Adrenal gland (tissue), 12 donors: Measurements from ENCODE around the gene PTTG1IP2. TPM values are rescaled to one million over a fixed set of nuclear protein-coding genes. Genes with fewer than 3 reads are reported as not detected.

ENCODE experiments used
- DNase-seq, 7 donors: peaks; one replicate each; pipeline ENCODE4 v3.0.0-alpha.2; 2019 to 2020
- H3K27ac ChIP-seq, 5 donors: fragments of 200-600 bp; sonication (generic) in 4 of 5; 1 replicate in 3 of 5; 2 replicates in 2 of 5; pipeline versions ENCODE4 v1.5.1 to v1.8.0; 2016 to 2020; ENCODE audit warnings: mild to moderate bottlenecking in 1 of 5
- H3K27me3 ChIP-seq: fragments of 200-600 bp; 2 replicates; pipeline ENCODE4 v1.8.0; 2021
- H3K36me3 ChIP-seq, 2 donors: fragments of 200-600 bp; replicated peaks in 1 of 2; 1 replicate in 1 of 2; 2 replicates in 1 of 2; pipeline versions ENCODE4 v1.5.1 to v1.8.0; 2018 to 2022
- H3K4me1 ChIP-seq, 2 donors: fragments of 200-600 bp; replicated peaks in 1 of 2; 1 replicate in 1 of 2; 2 replicates in 1 of 2; pipeline versions ENCODE4 v1.5.1 to v1.8.0; 2018 to 2021
- H3K4me3 ChIP-seq, 4 donors: fragments of 200-600 bp; sonication (generic) in 3 of 4; one replicate each; pipeline ENCODE4 v1.5.1; 2016 to 2018
- H3K9me3 ChIP-seq, 3 donors: fragments of 200-600 bp; sonication (generic) in 1 of 3; replicated peaks in 1 of 3; 1 replicate in 2 of 3; 2 replicates in 1 of 3; pipeline versions ENCODE4 v1.5.1 to v1.8.0; 2016 to 2021
- POLR2A ChIP-seq, 2 donors: fragments of 450-650 bp; IDR thresholded peaks; one replicate each; pipeline ENCODE4 v1.6.1; 2017; ENCODE audit warnings: antibody characterized with exemption in 2 of 2, mild to moderate bottlenecking in 2 of 2, moderate library complexity in 1 of 2
- WGBS, 4 donors: extraction: QIAGEN DNeasy Blood & Tissue Kit in 2 of 4; methylation state at CpG; one replicate each; pipeline versions ENCODE4 v1.1.5 to v1.1.7; 2013 to 2017; 5-methylcytosine and 5-hydroxymethylcytosine counted together
- intact Hi-C, 2 donors: fragments of 100-400 bp; cut with DNase I; formaldehyde crosslinking; loops; one replicate each; pipeline versions ENCODE4 v1.14.1 to v1.15.0; 2022 to 2023
- polyA plus RNA-seq, 3 donors: library from polyadenylated mRNA; stranded (reverse); fragments of 200-250 nt in 2 of 3; fragments of 350-450 nt in 1 of 3; fragmentation: Illumina TruSeq in 1 of 3; extraction: RNeasy Lipid Tissue Mini Kit (QIAGEN cat#74804) in 1 of 3; gene quantifications; one replicate each; pipeline ENCODE4 v1.2.3, GENCODE V29; 2013 to 2014
- total RNA-seq, 9 donors: library from RNA; depleted of rRNA in 4 of 9; stranded (reverse); fragments of >200 nt in 4 of 9; fragments of 120-200 nt in 1 of 9; fragmentation: NEBNext Ultra II Directional in 1 of 9; extraction: Animal tissue kit (Norgen Biotek cat#: 25700) in 1 of 9; gene quantifications; one replicate each; pipeline versions ENCODE4 v1.1.0 to v1.2.4, GENCODE V29; 2013 to 2023
- TF ChIP-seq, protein P1 (sequence below), 6 experiments: fragments of 450-650 bp in 4 of 6; fragments of 200-600 bp in 2 of 6; sonication (generic) in 1 of 6; IDR thresholded peaks; 1 replicate in 5 of 6; 2 replicates in 1 of 6; pipeline versions ENCODE4 v1.5.1 to v1.8.0; 2016 to 2021; ENCODE audit warnings: antibody characterized with exemption in 6 of 6, mild to moderate bottlenecking in 2 of 6, moderate library complexity in 1 of 6
- donor health status: healthy with polysubstance abuse.
- donor health status: Bipolar disorder and iron deficiency.
- donor health status: DM: yes; HTN: yes; CAD: no.
- donor health status: DM: no; HTN: no; CAD: no.
- donor health status: DM: no; HTN: no; CAD: no.
- donor health status: DM: yes; HTN: yes; CAD: no.

Gene PTTG1IP2
- total and polyA plus RNA-seq, 12 donors: not detected

DNA sequence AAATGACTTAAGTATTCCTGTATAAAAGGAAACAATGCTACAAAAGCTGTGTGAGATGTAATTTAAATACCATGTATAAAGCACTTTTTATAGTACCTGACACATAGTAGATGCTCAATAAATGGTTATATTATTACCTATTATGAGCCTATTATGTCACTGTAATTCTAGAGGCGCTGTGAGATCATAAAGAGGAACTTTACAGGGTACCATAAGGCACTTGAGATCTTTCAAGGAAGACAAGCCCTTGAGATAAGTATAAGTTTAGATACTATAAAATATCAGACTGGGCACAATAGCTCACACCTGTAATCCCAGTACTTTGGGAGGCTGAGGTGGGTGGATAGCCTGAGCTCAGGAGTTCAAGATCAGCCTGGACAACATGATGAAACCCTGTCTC, 38.3 kb downstream of the PTTG1IP2 start:
- Histone ChIP-seq H3K4me1 (no peaks in the 10 kb centered on the region), H3K36me3 (no peaks in the 10 kb centered on the region), H3K27me3 (no peaks in the 10 kb centered on the region), H3K4me3 (no peak overlapping the region), H3K9me3 (no peaks in the 10 kb centered on the region), H3K27ac (no peak overlapping the region)
- DNase-seq: no peak
- TF ChIP-seq, protein P1, sequence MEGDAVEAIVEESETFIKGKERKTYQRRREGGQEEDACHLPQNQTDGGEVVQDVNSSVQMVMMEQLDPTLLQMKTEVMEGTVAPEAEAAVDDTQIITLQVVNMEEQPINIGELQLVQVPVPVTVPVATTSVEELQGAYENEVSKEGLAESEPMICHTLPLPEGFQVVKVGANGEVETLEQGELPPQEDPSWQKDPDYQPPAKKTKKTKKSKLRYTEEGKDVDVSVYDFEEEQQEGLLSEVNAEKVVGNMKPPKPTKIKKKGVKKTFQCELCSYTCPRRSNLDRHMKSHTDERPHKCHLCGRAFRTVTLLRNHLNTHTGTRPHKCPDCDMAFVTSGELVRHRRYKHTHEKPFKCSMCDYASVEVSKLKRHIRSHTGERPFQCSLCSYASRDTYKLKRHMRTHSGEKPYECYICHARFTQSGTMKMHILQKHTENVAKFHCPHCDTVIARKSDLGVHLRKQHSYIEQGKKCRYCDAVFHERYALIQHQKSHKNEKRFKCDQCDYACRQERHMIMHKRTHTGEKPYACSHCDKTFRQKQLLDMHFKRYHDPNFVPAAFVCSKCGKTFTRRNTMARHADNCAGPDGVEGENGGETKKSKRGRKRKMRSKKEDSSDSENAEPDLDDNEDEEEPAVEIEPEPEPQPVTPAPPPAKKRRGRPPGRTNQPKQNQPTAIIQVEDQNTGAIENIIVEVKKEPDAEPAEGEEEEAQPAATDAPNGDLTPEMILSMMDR (IDR thresholded peaks at IDR 0.05): no peak
- TF ChIP-seq POLR2A (IDR thresholded peaks at IDR 0.05): no peak
- 86 to 95% (median 91%) methylated on average over 1 of the region's 1 CpG for WGBS, 4 donors
- intact Hi-C loops: no loop called here

DNA sequence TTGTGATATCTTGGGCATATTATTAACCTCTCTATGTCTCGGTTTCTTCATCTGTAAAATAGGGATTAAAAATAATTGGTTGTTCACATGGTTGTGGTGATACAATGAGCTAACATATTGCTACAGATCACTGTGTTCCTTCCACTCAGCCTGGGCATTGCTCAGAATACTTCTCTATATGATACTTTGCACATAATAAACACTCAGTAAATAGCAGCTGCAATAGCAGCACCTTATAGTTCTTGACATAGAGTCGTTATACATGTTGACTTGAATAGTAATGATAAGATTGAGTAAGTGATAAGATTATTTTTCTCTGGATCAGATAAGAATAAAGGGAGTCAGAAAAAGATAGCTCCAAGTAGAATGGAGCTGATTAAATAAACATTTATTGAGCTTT, 42.3 kb downstream of the PTTG1IP2 start:
- no peak overlapping the region for H3K27ac ChIP-seq
- WGBS, 4 donors: 62 to 74% (median 73%) methylated on average over 2 of the region's 2 CpGs
- H3K4me1 ChIP-seq: no peaks in the 10 kb centered on the region
- no peaks in the 10 kb centered on the region for H3K9me3 ChIP-seq
- no peak for TF ChIP-seq POLR2A (IDR thresholded peaks at IDR 0.05)
- TF ChIP-seq, protein P1 (IDR thresholded peaks at IDR 0.05): no peak
- no peak overlapping the region for H3K4me3 ChIP-seq
- intact Hi-C loops: no loop called here
- no peaks in the 10 kb centered on the region for H3K27me3 ChIP-seq
- H3K36me3 ChIP-seq: no peaks in the 10 kb centered on the region
- DNase-seq: no peak

DNA sequence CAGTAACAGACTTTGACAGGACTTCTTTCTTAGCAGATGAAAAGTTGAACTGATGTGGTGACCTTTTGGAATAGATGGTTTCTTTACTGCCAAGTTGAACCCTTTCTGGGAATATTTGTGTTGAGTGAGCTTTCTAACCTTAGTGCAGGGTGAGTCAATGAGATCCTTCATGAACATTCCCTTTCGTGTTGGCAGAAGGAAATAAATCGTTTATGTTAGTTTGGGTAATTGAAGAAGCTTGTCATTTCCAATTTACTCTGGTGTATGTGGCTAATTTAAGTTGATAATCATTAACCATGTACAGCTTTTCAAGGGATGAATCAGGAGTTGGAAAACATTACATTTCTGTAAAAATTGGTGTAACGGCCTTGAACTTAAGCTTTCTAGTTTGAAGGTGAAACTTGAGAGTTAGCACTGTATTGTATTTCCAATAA, 43.4 kb downstream of the PTTG1IP2 start:
- intact Hi-C loops: no loop called here
- Histone ChIP-seq H3K27ac (no peak overlapping the region), H3K4me3 (no peak overlapping the region), H3K4me1 (no peaks in the 10 kb centered on the region), H3K36me3 (no peaks in the 10 kb centered on the region), H3K27me3 (no peaks in the 10 kb centered on the region), H3K9me3 (no peaks in the 10 kb centered on the region)
- DNase-seq: no peak
- TF ChIP-seq, protein P1 (IDR thresholded peaks at IDR 0.05): no peak
- no peak for TF ChIP-seq POLR2A (IDR thresholded peaks at IDR 0.05)
- 31 to 41% (median 34%) methylated on average over 3 of the region's 3 CpGs for WGBS, 4 donors

DNA sequence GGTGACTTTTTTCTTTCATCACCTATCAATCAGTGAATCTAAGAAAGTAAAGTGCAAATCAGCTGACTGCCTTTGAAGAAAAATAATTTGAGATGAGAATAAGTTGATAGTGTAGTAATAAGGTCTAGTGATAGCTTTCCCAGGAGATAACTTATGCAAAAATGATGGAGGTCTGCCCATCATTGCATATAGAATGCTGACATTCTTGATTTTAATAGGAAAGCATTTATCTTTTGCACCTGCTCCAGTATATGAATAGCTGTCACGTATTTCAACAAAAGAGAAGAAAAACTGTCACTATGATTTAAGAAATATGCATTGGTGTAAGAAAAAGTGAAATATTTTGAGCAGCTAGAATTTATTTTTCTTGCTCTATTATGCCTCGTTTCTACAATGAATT, 46.8 kb downstream of the PTTG1IP2 start:
- intact Hi-C loops: no loop called here
- TF ChIP-seq POLR2A (IDR thresholded peaks at IDR 0.05): no peak
- TF ChIP-seq, protein P1 (IDR thresholded peaks at IDR 0.05): no peak
- 70 to 77% (median 76%) methylated on average over 2 of the region's 2 CpGs for WGBS, 4 donors

More for the DNA sequence above, 46.8 kb downstream of the PTTG1IP2 start:
- no peak for DNase-seq
- Histone ChIP-seq H3K27me3 (no peaks in the 10 kb centered on the region), H3K27ac (no peak overlapping the region), H3K36me3 (no peaks in the 10 kb centered on the region), H3K4me3 (no peak overlapping the region), H3K4me1 (no peaks in the 10 kb centered on the region), H3K9me3 (no peaks in the 10 kb centered on the region)
